MCF 10A (cell line): ENCODE results near the gene IGFBP2. TPM values are rescaled to one million over a fixed set of nuclear protein-coding genes. Genes with fewer than 3 reads are reported as not detected.

ENCODE experiments used
- BruUV-seq: library from RNA; stranded (reverse); fragments of 400-500 nt; replicated peaks from 2 replicates; lab custom pipeline; 2021; lab: Mats Ljungman, UMichigan
- CTCF ChIA-PET: fragments of 300-600 bp; sonication (Branson Sonifier 250); formaldehyde crosslinking; extraction: SDS; loops from one replicate; lab custom pipeline; 2021; ENCODE audit warnings: antibody characterized with exemption, inconsistent platforms; lab: Yijun Ruan, JAX
- POLR2A ChIA-PET: fragments of 300-600, 350-650 bp; sonication (Branson Sonifier 250); formaldehyde crosslinking; extraction: SDS; loops from one replicate; lab custom pipeline; 2020; ENCODE audit warnings: antibody characterized with exemption, inconsistent platforms; lab: Yijun Ruan, JAX
- DNase-seq: peaks from one replicate; pipeline ENCODE4 v3.0.0-alpha.2; 2018; ENCODE audit not compliant: unreplicated experiment
- H3K27ac Mint-ChIP-seq: one replicate; pipeline ENCODE4 v1.8.0; 2022; ENCODE audit warnings: mild to moderate bottlenecking, low read depth, mixed read lengths; ENCODE audit not compliant: unreplicated experiment
- H3K27me3 Mint-ChIP-seq: one replicate; pipeline ENCODE4 v1.8.0; 2022; ENCODE audit warnings: mixed read lengths; ENCODE audit not compliant: insufficient read depth, unreplicated experiment
- H3K36me3 Mint-ChIP-seq: one replicate; pipeline ENCODE4 v1.8.0; 2022; ENCODE audit warnings: mild to moderate bottlenecking, moderate library complexity, mixed read lengths; ENCODE audit not compliant: insufficient read depth, unreplicated experiment
- H3K4me1 Mint-ChIP-seq: one replicate; pipeline ENCODE4 v1.8.0; 2022; ENCODE audit warnings: mixed read lengths; ENCODE audit not compliant: insufficient read depth, unreplicated experiment
- H3K4me3 Mint-ChIP-seq: one replicate; pipeline ENCODE4 v1.8.0; 2022; ENCODE audit warnings: mild to moderate bottlenecking, moderate library complexity, mixed read lengths; ENCODE audit not compliant: unreplicated experiment
- H3K9me3 Mint-ChIP-seq: one replicate; pipeline ENCODE4 v1.8.0; 2022; ENCODE audit warnings: mixed read lengths; ENCODE audit not compliant: unreplicated experiment
- CTCF ChIP-seq: fragments of 200-600 bp; IDR thresholded peaks from one replicate; pipeline ENCODE4 v1.8.0; 2022; ENCODE audit warnings: antibody characterized with exemption, mild to moderate bottlenecking; ENCODE audit not compliant: unreplicated experiment
- intact Hi-C: fragments of 100-400 bp; cut with micrococcal nuclease; formaldehyde crosslinking; loops from 2 replicates; pipeline ENCODE4 v1.14.1; 2022
- total RNA-seq: library from RNA; stranded (reverse); gene quantifications from 2 replicates; pipeline ENCODE4 v1.2.3, GENCODE V29; 2022

IGFBP2 gene
- total RNA-seq, 1 experiment from 2014 or later = 32.0 TPM

DNA sequence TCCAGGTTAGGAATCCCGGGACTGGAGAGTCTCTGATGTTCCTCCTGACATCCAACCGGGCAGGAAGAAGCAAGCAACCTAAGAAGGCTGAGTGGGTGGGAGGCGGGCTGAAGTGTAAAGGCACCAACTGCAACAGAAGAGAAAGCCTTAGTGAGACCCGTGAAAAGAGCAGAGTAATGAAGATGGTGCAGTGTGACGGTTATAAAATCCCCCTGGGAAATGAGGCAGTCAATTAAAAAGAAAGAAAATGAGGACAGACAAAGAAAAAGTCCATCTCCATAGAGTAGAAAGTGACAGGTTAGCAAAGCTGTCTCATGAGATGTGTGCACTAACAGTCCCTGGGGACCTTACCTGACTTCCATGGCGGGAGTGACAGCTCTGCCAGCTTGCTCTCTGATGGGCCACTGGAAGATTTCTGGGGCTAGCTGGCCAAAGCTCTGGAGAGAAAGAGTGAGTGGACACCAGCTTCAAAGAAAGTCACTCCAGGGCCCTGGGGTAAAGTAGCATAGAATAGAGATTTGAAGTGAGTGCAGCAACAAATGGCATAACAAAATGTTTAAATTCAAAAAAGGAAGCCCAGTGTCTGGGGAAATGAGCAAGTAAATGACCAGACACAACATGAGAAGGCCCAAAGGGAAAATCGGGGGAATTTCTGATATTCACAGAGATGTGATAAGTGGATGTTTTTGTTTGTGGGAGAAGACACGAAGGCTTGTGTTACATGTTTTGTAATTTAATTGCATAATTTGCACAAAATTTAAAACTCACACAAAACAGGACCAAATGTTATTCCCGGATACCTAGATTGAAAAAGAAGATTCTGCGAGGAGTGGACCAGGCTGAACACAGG, 44.1 kb upstream of the IGFBP2 start:
- H3K4me3 Mint-ChIP-seq = no peak overlapping the region
- no TSS peak for BruUV-seq
- H3K36me3 Mint-ChIP-seq = no peaks in the 10 kb centered on the region
- H3K9me3 Mint-ChIP-seq = no peaks in the 10 kb centered on the region
- H3K27ac Mint-ChIP-seq = no peak overlapping the region
- no peak for TF ChIP-seq CTCF
- ChIA-PET CTCF (interaction anchor here (0.6 kb wide), 2 partner anchors 730 to 1055 kb away, joined by 3 to 4 read pairs; no protein-coding TSS in a partner anchor), POLR2A (no interaction called here)
- peaks cover 11% of the 10 kb centered on the region for H3K27me3 Mint-ChIP-seq
- DNase-seq = no peak
- no peaks in the 10 kb centered on the region for H3K4me1 Mint-ChIP-seq
- intact Hi-C loops = no loop called here

- intact Hi-C loops = no loop called here
- Mint-ChIP-seq H3K4me3 (no peak overlapping the region), H3K27me3 (peaks cover 4% of the 10 kb centered on the region), H3K27ac (no peak overlapping the region), H3K36me3 (no peaks in the 10 kb centered on the region), H3K9me3 (no peaks in the 10 kb centered on the region), H3K4me1 (no peaks in the 10 kb centered on the region)
- CTCF ChIA-PET = no interaction called here
- POLR2A ChIA-PET = no interaction called here
- no peak for TF ChIP-seq CTCF
- no peak for DNase-seq
- no TSS peak for BruUV-seq
Observed at GRCh38 chr2:216589791-216590190, 43.4 kb upstream of the IGFBP2 start.

DNA sequence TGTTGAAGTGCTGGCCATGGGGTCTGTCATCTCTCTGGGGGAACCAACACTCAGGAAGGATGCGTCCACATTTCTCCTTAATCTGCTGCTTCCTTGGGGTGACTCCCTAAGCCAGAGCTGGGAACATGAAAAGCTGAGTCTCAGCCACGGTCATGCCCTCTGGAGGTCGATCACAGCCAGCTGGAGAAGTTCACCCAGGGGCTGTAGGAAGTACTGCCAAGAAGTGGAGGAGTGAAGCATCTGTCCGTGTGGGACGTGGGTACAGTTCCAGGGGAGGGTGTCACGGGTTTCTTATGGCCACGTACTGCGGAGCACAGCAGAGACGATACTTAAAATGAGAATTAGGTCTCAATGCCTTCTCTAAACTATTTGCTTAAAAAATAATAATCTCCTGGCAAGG, 42.4 kb upstream of the IGFBP2 start:
- TF ChIP-seq CTCF = no peak
- no peak overlapping the region for H3K27ac Mint-ChIP-seq
- CTCF ChIA-PET = interaction anchor here (1.0 kb wide), 1 partner anchor 71 kb away, joined by 3 read pairs; no protein-coding TSS in a partner anchor

GRCh38 chr2:216591480-216591879, 41.7 kb upstream of the IGFBP2 start:
- TF ChIP-seq CTCF = no peak
- CTCF ChIA-PET = interaction anchor here (0.6 to 1.0 kb wide), 3 partner anchors 11 to 72 kb away, joined by 3 read pairs; no protein-coding TSS in a partner anchor
- H3K9me3 Mint-ChIP-seq = no peaks in the 10 kb centered on the region
- no peak for DNase-seq
- H3K4me1 Mint-ChIP-seq = peaks cover 6% of the 10 kb centered on the region
- no TSS peak for BruUV-seq
- H3K27me3 Mint-ChIP-seq = no peaks in the 10 kb centered on the region
- POLR2A ChIA-PET = no interaction called here
- intact Hi-C loops = no loop called here
- no peaks in the 10 kb centered on the region for H3K36me3 Mint-ChIP-seq
- no peak overlapping the region for H3K4me3 Mint-ChIP-seq
- H3K27ac Mint-ChIP-seq = no peak overlapping the region

More for the DNA sequence above, 42.4 kb upstream of the IGFBP2 start:
- intact Hi-C loops = no loop called here
- H3K9me3 Mint-ChIP-seq = no peaks in the 10 kb centered on the region
- no TSS peak for BruUV-seq
- no peak overlapping the region for H3K4me3 Mint-ChIP-seq
- H3K36me3 Mint-ChIP-seq = no peaks in the 10 kb centered on the region
- DNase-seq = no peak
- H3K4me1 Mint-ChIP-seq = no peaks in the 10 kb centered on the region
- no peaks in the 10 kb centered on the region for H3K27me3 Mint-ChIP-seq
- POLR2A ChIA-PET = interaction anchor here (0.7 kb wide), 1 partner anchor 466 kb away, joined by 3 read pairs; no protein-coding TSS in a partner anchor
